Neuronal stem cell (in vitro differentiated cells): ENCODE results near the gene MED27.

Experiments used
- DNase-seq: peaks from one replicate; pipeline ENCODE4 v3.0.0-alpha.2; 2013; ENCODE audit warnings: low spot score
- H2AFZ ChIP-seq: one replicate; pipeline ENCODE4 v1.6.1; 2013; ENCODE audit warnings: mild to moderate bottlenecking, low read length, inconsistent platforms
- H2AK5ac ChIP-seq: 2 replicates; pipeline ENCODE4 v1.6.1; 2013; ENCODE audit warnings: low read depth, mild to moderate bottlenecking, inconsistent platforms, low read length, moderate library complexity, mixed read lengths
- H2BK120ac ChIP-seq: 2 replicates; pipeline ENCODE4 v1.6.1; 2013; ENCODE audit warnings: low read depth, mild to moderate bottlenecking, inconsistent platforms, low read length, moderate library complexity, mixed read lengths
- H2BK12ac ChIP-seq: one replicate; pipeline ENCODE4 v1.6.1; 2013; ENCODE audit warnings: low read length, inconsistent platforms
- H2BK15ac ChIP-seq: 2 replicates; pipeline ENCODE4 v1.6.1; 2013; ENCODE audit warnings: mild to moderate bottlenecking, low read length, inconsistent platforms, mixed read lengths
- H2BK5ac ChIP-seq: one replicate; pipeline ENCODE4 v1.6.1; 2013; ENCODE audit warnings: inconsistent platforms, mild to moderate bottlenecking, low read length, moderate library complexity
- H3K14ac ChIP-seq: one replicate; pipeline ENCODE4 v1.6.1; 2013; ENCODE audit warnings: low read length, inconsistent platforms
- H3K18ac ChIP-seq: 2 replicates; pipeline ENCODE4 v1.6.1; 2013; ENCODE audit warnings: low read length, inconsistent platforms
- H3K23ac ChIP-seq: 2 replicates; pipeline ENCODE4 v1.6.1; 2013; ENCODE audit warnings: low read depth, mild to moderate bottlenecking, mixed read lengths, low read length, inconsistent platforms; ENCODE audit not compliant: poor library complexity
- H3K27ac ChIP-seq: replicated peaks from 3 replicates; pipeline ENCODE4 v1.5.1; 2013; ENCODE audit warnings: low read length, inconsistent platforms
- H3K27me3 ChIP-seq, 3 experiments: 2 replicates each; pipeline ENCODE4 v1.6.1; 2013; ENCODE audit warnings: low read length in 3 of 3, mild to moderate bottlenecking in 2 of 3, inconsistent platforms in 1 of 3, low read depth in 1 of 3, mixed read lengths in 1 of 3, moderate library complexity in 1 of 3; ENCODE audit not compliant: control insufficient read depth in 3 of 3, insufficient read depth in 3 of 3
- H3K36me3 ChIP-seq, 2 donors: replicated peaks in 1 of 2; 2 replicates each; pipeline ENCODE4 v1.6.1; 2013; ENCODE audit warnings: low read length in 2 of 2; ENCODE audit not compliant: control insufficient read depth in 2 of 2, insufficient read depth in 2 of 2
- H3K4ac ChIP-seq: 2 replicates; pipeline ENCODE4 v1.6.1; 2013; ENCODE audit warnings: inconsistent platforms, mild to moderate bottlenecking, low read length, moderate library complexity
- H3K4me1 ChIP-seq, 2 donors: 1 replicate in 1 of 2; 2 replicates in 1 of 2; pipeline ENCODE4 v1.6.1; 2013; ENCODE audit warnings: low read length in 2 of 2, low read depth in 1 of 2; ENCODE audit not compliant: control insufficient read depth in 2 of 2, insufficient read depth in 1 of 2
- H3K4me2 ChIP-seq: one replicate; pipeline ENCODE4 v1.6.1; 2013; ENCODE audit warnings: mild to moderate bottlenecking, low read length, inconsistent platforms; ENCODE audit not compliant: insufficient read depth, poor library complexity, severe bottlenecking
- H3K4me3 ChIP-seq, 2 donors: 2 replicates each; pipeline ENCODE4 v1.5.1; 2013; ENCODE audit warnings: low read length in 2 of 2, mild to moderate bottlenecking in 2 of 2, inconsistent platforms in 1 of 2, moderate library complexity in 1 of 2
- H3K79me1 ChIP-seq: one replicate; pipeline ENCODE4 v1.6.1; 2013; ENCODE audit warnings: low read depth, mild to moderate bottlenecking, inconsistent platforms, low read length, moderate library complexity
- H3K9ac ChIP-seq: one replicate; pipeline ENCODE4 v1.6.1; 2013; ENCODE audit warnings: mild to moderate bottlenecking, low read depth, low read length, inconsistent platforms; ENCODE audit not compliant: poor library complexity
- H3K9me3 ChIP-seq, 2 donors: replicated peaks in 1 of 2; 2 replicates each; pipeline versions ENCODE3 to v1.6.1; 2013; ENCODE audit warnings: low read length in 2 of 2, mild to moderate bottlenecking in 2 of 2, inconsistent platforms in 1 of 2, low read depth in 1 of 2, mixed read lengths in 1 of 2, moderate library complexity in 1 of 2; ENCODE audit not compliant: control insufficient read depth in 2 of 2, insufficient read depth in 1 of 2
- H4K8ac ChIP-seq: one replicate; pipeline ENCODE4 v1.6.1; 2013; ENCODE audit warnings: low read depth, mild to moderate bottlenecking, inconsistent platforms, low read length, moderate library complexity
- H4K91ac ChIP-seq: one replicate; pipeline ENCODE4 v1.6.1; 2013; ENCODE audit warnings: low read length, low read depth, mild to moderate bottlenecking, inconsistent platforms; ENCODE audit not compliant: poor library complexity
- WGBS, 2 donors: extraction: QIAGEN DNeasy Blood & Tissue Kit; methylation state at CpG; one replicate each; pipeline ENCODE4 v1.1.7; 2013; ENCODE audit warnings: missing lambda C conversion rate in 2 of 2, mixed read lengths in 1 of 2; ENCODE audit not compliant: insufficient read length in 2 of 2, insufficient replicate concordance in 1 of 2; ENCODE audit errors: extremely low coverage in 2 of 2; 5-methylcytosine and 5-hydroxymethylcytosine counted together

MED27 gene

GRCh38 chr9:131994364-131995125 lies 85.1 kb downstream of the MED27 start:
- Histone ChIP-seq H3K9me3 (peaks cover 0 to 7% of the 10 kb centered on the region in 2 donors), H3K9ac (no peak overlapping the region), H2AK5ac (no peak overlapping the region), H2BK5ac (no peak overlapping the region), H3K36me3 (peaks cover 0 to 11% of the 10 kb centered on the region in 2 donors), H3K14ac (no peak overlapping the region), H4K91ac (no peak overlapping the region), H2BK120ac (no peak overlapping the region), H3K23ac (no peak overlapping the region), H3K4me3 (no peak overlapping the region), H3K79me1 (peaks cover 2% of the 10 kb centered on the region), H2BK15ac (no peak overlapping the region), H4K8ac (no peak overlapping the region), H3K4me2 (no peak overlapping the region), H3K27ac (no peak overlapping the region), H3K27me3 (no peaks in the 10 kb centered on the region), H2AFZ (no peak overlapping the region), H3K4ac (no peak overlapping the region), H3K4me1 (peaks cover 0 to 5% of the 10 kb centered on the region in 2 donors), H2BK12ac (no peak overlapping the region), H3K18ac (no peak overlapping the region)
- no peak for DNase-seq
- no CpG with 5 or more reads among the region's 6 CpGs for WGBS, 2 donors

- no CpG with 5 or more reads among the region's 10 CpGs for WGBS, 2 donors
- H3K4me3 ChIP-seq, result no peak overlapping the region
- no peak overlapping the region for H3K27ac ChIP-seq
- H3K4me2 ChIP-seq, result no peak overlapping the region
- no peak overlapping the region for H3K14ac ChIP-seq
- H2BK12ac ChIP-seq, result no peak overlapping the region
- no peak for DNase-seq
- H3K4me1 ChIP-seq, result no peaks in the 10 kb centered on the region
- H2AFZ ChIP-seq, result no peak overlapping the region
- H3K18ac ChIP-seq, result no peak overlapping the region
- no peak overlapping the region for H2BK5ac ChIP-seq
- no peak overlapping the region for H3K4ac ChIP-seq
- no peak overlapping the region for H2BK120ac ChIP-seq
- H4K8ac ChIP-seq, result no peak overlapping the region
- H3K27me3 ChIP-seq, result no peaks in the 10 kb centered on the region
- H3K9me3 ChIP-seq, result peaks cover 0 to 7% of the 10 kb centered on the region in 2 donors
- no peak overlapping the region for H4K91ac ChIP-seq
- H3K9ac ChIP-seq, result no peak overlapping the region
- no peak overlapping the region for H2BK15ac ChIP-seq
- H3K23ac ChIP-seq, result no peak overlapping the region
- H3K79me1 ChIP-seq, result peaks cover 2% of the 10 kb centered on the region
- no peak overlapping the region for H2AK5ac ChIP-seq
- peaks cover 0 to 11% of the 10 kb centered on the region in 2 donors for H3K36me3 ChIP-seq
Measured at GRCh38 chr9:131992906-131993657, 86.6 kb downstream of the MED27 start.

- H2BK120ac ChIP-seq, result no peak overlapping the region
- no peak overlapping the region for H2AK5ac ChIP-seq
- H3K9me3 ChIP-seq, result no peaks in the 10 kb centered on the region
- no peak overlapping the region for H3K14ac ChIP-seq
- no peak overlapping the region for H3K9ac ChIP-seq
- H2BK15ac ChIP-seq, result no peak overlapping the region
- no peak overlapping the region for H2BK5ac ChIP-seq
- H4K8ac ChIP-seq, result no peak overlapping the region
- no peaks in the 10 kb centered on the region for H3K36me3 ChIP-seq
- no peak overlapping the region for H2AFZ ChIP-seq
- no peak overlapping the region for H4K91ac ChIP-seq
- no peaks in the 10 kb centered on the region for H3K27me3 ChIP-seq
- H3K23ac ChIP-seq, result no peak overlapping the region
- H2BK12ac ChIP-seq, result no peak overlapping the region
- H3K4me2 ChIP-seq, result no peak overlapping the region
- peaks cover 0 to under 1% of the 10 kb centered on the region in 2 donors for H3K4me1 ChIP-seq
- no peak for DNase-seq
- no peaks in the 10 kb centered on the region for H3K79me1 ChIP-seq
- H3K4me3 ChIP-seq, result no peak overlapping the region
- no peak overlapping the region for H3K18ac ChIP-seq
- H3K4ac ChIP-seq, result no peak overlapping the region
- H3K27ac ChIP-seq, result no peak overlapping the region
- WGBS, 2 donors, result no CpG with 5 or more reads among the region's 5 CpGs
Measured at GRCh38 chr9:131987232-131987631, 92.4 kb downstream of the MED27 start.

- H3K4me1 ChIP-seq, result peaks cover 0 to 5% of the 10 kb centered on the region in 2 donors
- H3K9ac ChIP-seq, result no peak overlapping the region
- H3K79me1 ChIP-seq, result no peaks in the 10 kb centered on the region
- no peak overlapping the region for H3K23ac ChIP-seq
- no peak overlapping the region for H3K18ac ChIP-seq
- WGBS, 2 donors, result no CpG with 5 or more reads among the region's 4 CpGs
- no peak overlapping the region for H3K4ac ChIP-seq
- H4K8ac ChIP-seq, result no peak overlapping the region
- H2BK120ac ChIP-seq, result no peak overlapping the region
- H2BK12ac ChIP-seq, result no peak overlapping the region
- H4K91ac ChIP-seq, result no peak overlapping the region
- H2AFZ ChIP-seq, result no peak overlapping the region
- H3K27ac ChIP-seq, result no peak overlapping the region
- no peaks in the 10 kb centered on the region for H3K36me3 ChIP-seq
- H3K27me3 ChIP-seq, result no peaks in the 10 kb centered on the region
- no peak overlapping the region for H2BK5ac ChIP-seq
- no peak for DNase-seq
- H3K14ac ChIP-seq, result no peak overlapping the region
- H3K4me2 ChIP-seq, result no peak overlapping the region
- H3K4me3 ChIP-seq, result no peak overlapping the region
- no peak overlapping the region for H2AK5ac ChIP-seq
- H3K9me3 ChIP-seq, result no peaks in the 10 kb centered on the region
- no peak overlapping the region for H2BK15ac ChIP-seq
Measured at GRCh38 chr9:131986576-131986975, 93.1 kb downstream of the MED27 start.
